Upper lobe of left lung (tissue), 4 donors: ENCODE data around the gene IL1R1.

Experiments
- CTCF ChIP-seq, 6 experiments: fragments of 450-650 bp in 4 of 6; fragments of 200-600 bp in 2 of 6; sonication (generic) in 2 of 6; IDR thresholded peaks; one replicate each; pipeline ENCODE4 v1.5.1; 2016 to 2019; ENCODE audit warnings: antibody characterized with exemption in 6 of 6
- EP300 ChIP-seq, 4 donors: sonication (generic); formaldehyde crosslinking; IDR thresholded peaks; one replicate each; pipeline ENCODE4 v1.5.1; 2017; ENCODE audit warnings: antibody characterized with exemption in 4 of 4, control low read depth in 2 of 4
- POLR2AphosphoS5 ChIP-seq, 2 donors: sonication (generic); formaldehyde crosslinking; IDR thresholded peaks; one replicate each; pipeline ENCODE4 v1.5.1; 2017; ENCODE audit warnings: antibody characterized with exemption in 2 of 2

DNA sequence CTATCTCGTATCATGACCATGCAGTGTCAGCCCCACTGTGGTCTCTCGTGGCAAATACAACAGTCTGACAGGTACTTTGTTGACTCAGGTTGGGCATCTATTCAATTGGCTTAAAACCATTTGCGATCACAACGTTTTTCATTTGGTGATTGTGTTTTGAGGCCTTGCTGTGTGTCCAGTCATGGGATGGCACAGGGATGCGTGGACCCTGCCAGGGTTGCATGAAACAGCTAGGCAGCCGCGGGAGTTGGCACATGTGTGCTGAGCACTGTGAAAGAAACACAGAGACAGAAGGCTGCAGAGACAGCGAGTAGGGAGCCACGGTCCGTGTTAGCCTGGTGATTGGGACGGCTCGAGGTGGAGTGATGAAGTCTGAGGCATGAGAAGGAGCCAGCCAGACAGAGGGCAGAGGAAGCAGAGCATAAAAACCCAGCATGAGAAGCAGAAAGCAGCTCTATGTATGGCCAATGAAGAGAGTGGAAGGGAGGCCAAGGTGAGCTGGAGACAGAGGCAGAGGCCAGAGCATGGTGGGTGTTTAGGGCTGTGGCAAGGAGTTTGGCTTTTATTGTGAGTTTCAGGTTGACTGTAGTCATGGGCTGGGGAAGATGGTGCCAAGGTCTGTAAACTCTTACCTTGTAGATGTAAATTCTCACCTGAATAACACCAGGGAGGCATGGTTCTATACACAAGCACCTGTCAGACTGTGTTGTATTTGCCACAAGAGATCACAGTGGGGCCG, 31.8 kb upstream of the IL1R1 start:
- no peak for TF ChIP-seq POLR2AphosphoS5 (IDR thresholded peaks at IDR 0.05)
- TF ChIP-seq CTCF (IDR thresholded peaks at IDR 0.05), result no peak
- no peak for TF ChIP-seq EP300 (IDR thresholded peaks at IDR 0.05)
